Dedifferentiated amniotic fluid mesenchymal stem cell (primary cell): ENCODE data around the gene NOTCH2.
"Not testable (repeated sequence)": the region's sequence is repeated elsewhere in the genome, so short reads cannot be mapped to it uniquely, and the experiment has no call there.

ENCODE experiments used
- DNase-seq: peaks from one replicate; pipeline ENCODE4 v3.0.0-alpha.2; 2016; ENCODE audit errors: extremely low spot score

NOTCH2 gene

GRCh38 chr1:120068683-120069066 lies 787 bp downstream of the NOTCH2 start:
- not testable (repeated sequence) for DNase-seq

GRCh38 chr1:120048208-120048607 lies 21.3 kb downstream of the NOTCH2 start:
- DNase-seq = not testable (repeated sequence)

DNA sequence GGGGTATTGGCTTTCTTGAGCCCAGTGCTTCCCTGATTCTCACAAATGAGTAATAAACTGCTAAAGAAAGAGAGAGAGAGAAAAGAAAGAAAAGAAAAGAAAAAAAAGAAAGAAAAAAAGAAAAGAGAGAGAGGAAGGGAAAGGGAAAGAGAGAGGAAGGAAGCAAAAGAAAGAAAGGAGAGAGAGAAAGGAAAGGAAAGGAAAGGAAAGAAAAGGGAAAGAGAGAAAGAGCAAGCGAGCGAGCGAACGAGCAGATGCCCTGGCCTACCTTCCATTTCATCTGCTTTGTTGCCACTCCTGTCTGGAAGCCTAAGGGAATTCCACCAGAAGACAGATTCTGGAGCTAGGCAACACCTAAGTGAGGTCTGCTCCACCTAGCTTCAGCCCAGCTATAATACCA lies 27.7 kb downstream of the NOTCH2 start:
- DNase-seq = not testable (repeated sequence)

DNA sequence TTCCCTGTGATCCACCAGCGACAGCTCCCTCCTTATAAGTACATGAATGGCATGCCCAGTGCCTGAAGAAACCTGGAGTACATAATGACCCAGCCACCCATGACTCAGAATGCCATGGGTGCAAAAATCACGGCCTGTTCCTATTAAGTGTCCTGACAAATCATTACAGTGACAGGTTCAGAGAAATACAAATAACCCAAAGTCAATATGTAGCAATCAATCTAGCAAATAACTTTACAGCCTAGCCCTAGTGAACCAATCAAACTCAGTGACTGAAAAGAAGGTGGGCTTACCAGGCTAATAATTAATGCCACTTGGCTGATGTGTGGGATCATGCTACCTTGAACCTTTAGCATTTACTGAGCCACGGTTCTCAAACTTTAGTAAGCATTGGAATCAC lies 37.2 kb downstream of the NOTCH2 start:
- not testable (repeated sequence) for DNase-seq

GRCh38 chr1:120023791-120024190 lies 45.7 kb downstream of the NOTCH2 start:
- DNase-seq = not testable (repeated sequence)

DNA sequence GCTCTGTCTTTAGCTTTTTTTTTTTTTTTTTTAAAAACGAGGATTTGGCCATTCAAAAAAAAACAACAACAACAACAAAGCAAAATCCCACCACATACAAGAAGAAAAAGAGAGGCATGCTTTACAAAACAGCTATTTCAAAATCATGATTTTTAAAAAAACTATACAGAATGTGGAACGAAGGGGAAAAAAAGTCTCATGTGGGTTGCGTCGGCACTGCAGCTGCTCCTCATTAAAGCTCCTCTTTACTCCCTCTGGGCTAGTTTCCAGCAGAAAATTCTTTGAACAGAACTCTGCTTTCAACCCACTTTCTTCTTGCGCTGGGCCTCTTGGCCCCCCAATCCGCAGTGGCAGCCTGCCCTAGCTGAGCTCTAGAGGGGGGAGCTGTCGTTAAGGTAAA lies 54.5 kb downstream of the NOTCH2 start:
- DNase-seq = not testable (repeated sequence)

DNA sequence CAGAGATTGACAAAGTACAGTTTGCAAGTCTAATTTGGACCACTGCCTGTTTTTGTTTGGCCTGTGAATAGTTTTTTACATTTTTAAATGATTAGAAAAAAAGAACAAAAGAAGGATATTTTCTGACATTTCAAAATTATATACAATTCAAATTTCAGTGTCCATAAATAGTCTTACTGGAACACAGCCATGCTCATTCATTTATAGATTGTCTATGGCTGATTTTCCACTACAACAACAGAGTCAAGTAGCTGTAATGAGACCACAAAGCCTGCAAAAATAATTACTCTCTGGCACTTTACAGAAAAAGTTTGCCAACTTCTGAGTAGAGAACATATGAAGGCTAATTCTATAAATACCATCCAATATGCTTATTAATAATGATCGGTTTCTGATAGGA lies 61.1 kb downstream of the NOTCH2 start:
- not testable (repeated sequence) for DNase-seq

DNA sequence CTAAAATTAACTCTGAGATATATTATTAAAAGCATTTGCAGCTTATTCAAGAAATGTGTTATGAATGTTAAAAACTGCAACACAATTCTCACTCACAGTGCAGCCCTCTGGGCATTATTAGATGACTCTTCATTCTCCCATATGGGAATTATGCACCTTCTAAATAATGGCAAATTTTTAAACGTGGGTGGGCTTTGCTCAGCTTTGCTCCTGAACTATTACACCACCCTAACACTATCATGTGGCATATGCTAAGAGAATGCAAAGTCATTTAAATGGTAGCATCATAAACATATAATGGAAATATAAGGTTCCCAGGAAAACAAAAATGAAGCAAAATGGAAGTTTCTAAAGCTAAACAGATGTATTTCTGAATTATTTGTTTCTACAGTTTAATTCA lies 61.6 kb downstream of the NOTCH2 start:
- DNase-seq = not testable (repeated sequence)

DNA sequence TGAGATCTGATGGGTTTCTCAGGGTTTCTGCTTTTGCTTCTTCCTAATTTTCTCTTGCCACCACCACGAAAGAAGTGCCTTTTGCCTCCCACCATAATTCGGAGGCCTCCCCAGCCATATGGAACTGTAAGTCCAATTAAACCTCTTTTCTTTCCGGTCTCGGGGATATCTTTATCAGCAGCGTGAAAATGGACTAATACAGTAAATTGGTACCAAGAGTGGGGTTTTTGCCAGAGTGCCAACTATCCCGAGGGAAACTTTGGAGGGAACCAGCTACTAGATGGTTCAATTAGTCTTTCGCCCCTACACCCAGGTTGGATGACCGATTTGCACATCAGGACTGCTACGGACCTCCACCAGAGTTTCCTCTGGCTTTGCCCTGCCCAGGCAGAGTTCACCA lies 68.4 kb downstream of the NOTCH2 start:
- not testable (repeated sequence) for DNase-seq

DNA sequence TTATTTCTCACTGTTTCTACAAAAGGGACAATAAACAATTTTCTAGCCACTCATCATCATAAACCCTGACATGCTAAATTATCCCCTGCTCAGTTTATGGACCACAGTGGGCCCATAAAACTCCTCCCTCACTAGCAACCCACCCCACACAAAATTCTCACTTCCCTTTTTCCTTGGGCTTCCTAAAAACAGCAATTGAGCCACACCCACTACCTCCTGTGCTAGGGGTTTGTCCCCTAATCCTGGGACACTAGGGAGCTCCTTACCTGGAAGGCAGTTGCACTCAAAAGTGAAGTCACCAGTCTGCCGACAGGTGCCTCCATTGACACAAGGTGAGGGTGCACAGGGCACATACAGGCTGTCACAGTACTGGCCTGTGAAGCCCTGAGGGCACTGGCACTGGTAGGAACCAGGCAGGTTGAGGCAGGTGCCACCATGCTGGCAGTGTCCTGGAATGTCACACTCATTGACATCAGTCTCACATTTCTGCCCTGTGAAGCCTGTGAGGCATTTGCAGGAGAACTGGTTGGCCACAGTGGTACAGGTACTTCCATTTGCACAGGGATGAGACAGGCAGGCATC lies 72.6 kb downstream of the NOTCH2 start:
- DNase-seq = not testable (repeated sequence)

DNA sequence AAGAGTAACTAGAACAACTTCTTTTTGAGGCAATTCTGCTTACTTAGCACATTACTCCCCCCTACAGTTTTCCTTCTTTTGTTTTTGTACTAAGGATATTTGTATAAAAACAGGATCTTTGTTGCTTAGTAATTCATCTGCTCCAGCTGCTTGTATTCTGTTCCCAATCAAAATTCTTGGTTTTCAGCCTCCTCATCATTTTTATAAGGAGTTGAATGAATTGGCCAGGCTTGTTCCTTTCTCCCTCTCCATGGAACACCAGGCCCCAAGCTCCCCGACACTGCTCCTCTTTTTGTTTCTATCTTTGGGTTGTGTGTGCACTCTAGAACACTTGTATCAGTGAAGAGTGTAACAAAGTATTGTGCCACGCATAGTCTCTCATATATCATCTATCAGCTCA lies 73.5 kb downstream of the NOTCH2 start:
- not testable (repeated sequence) for DNase-seq

GRCh38 chr1:119988306-119989062 lies 81.0 kb downstream of the NOTCH2 start:
- DNase-seq = no peak

DNA sequence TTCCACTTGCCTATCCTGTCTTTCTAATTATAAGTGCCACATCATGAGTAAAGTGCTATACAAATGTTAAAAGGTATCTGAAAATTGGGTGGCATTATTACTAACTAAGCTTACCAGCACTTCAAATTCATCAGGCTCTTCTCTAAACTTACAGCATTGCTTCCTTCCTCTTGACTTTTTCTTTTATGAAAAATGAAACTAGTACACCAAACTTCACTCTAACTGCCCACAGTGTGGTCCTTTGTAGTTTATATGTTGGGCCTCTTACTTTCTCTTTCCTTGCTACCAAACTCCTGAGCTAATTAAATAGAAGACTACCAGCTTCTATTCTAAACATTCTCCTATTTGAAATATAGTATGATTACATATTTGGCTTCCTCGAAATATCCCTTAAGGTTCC lies 81.8 kb downstream of the NOTCH2 start:
- DNase-seq = no peak

GRCh38 chr1:119987112-119987511 lies 82.3 kb downstream of the NOTCH2 start:
- DNase-seq = peak; percentile 92

DNA sequence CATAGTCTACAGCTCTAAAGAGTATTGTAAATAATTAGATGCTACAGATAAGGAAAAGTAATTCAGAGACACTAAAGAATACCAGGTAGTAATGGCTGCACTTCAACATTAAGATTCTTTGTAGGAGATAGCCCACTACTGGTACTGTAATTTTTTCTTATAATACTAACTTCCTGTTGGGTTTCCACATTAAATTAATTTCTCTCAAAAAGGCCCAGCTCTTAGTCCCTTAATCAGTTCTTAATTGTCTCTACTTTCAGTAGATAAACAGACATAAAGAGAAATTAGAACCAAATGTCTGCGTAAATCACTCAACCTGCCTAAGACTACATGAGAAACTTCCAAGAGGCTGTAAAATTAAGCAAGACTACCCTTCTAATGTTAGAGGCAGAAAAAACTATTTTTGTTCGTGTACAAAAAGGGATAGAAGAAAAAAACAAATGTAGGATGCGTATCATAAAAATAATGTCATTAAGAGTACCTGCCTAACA lies 83.4 kb downstream of the NOTCH2 start:
- DNase-seq = no peak

DNA sequence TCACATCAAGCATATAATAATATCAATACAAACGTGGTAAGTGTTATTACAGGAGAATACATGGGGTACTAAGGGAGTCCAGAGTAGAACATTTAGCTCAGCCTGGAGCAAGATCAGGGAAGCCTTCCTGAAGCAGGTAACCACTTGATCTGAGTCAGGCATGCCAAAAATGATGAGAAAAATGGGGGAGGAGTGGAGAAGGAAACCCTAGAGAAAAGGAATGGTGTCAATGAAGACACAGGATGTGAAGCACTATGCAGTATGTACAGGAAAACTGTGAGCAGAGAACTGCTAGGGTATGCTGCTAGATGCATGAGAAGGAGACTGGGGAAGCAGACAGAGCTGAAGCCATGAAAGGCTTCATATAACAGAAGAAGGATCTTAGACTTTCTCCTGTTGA lies 84.7 kb downstream of the NOTCH2 start:
- DNase-seq = no peak

GRCh38 chr1:119981986-119982815 lies 87.3 kb downstream of the NOTCH2 start:
- DNase-seq = no peak

DNA sequence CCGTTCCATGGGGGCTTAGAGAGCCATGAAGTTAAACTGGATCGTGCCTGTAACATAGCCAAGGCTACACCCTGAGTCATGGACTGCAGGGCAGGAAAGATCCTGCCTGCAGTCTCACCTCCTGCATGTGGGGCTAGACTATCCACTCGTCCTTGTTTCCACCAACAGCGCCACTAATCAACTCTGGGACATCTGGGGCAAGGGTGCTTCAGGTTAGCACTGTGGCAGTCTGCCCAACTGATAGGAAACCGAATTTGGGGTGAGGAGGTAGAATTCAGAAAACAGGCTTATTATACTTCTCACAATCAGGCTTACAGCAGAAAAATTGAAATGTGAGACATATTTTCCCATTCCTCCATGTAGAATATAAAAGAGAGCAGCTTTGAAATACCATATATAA lies 88.0 kb downstream of the NOTCH2 start:
- DNase-seq = no peak

DNA sequence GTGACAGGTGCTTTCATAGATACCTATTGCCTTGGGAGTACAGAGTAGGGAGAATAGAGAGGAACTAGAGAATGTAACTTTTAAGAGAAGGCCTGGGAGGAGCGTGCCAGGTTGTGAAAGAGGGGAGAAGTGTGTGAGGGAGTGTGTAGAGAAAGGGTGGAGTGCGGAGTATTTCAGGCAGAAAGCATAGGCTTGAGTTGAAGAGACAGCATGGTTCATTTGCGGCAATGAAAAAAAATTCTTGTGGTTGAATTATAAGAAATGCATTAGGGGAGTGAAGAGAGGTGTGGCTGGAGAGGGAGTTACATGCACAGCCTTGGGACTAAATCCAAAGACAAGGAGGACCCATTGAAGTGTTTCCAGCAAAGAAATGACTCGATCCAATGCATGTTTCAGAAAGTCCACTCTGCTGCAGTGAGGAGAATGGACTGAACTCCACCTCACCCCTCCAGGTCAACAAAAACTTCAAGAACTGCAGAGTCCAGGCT lies 91.4 kb downstream of the NOTCH2 start:
- DNase-seq = peak; percentile 50

- not testable (repeated sequence) for DNase-seq
Measured at GRCh38 chr1:119977113-119977736, 92.2 kb downstream of the NOTCH2 start.

GRCh38 chr1:119975582-119976254 lies 93.7 kb downstream of the NOTCH2 start:
- DNase-seq = not testable (repeated sequence)
